ENCODE results near the gene RNF34.
A peak's percentile ranks its signal among the peaks of the same experiment; 100 is the strongest.
"Not testable (repeated sequence)": the region's sequence is repeated elsewhere in the genome, so short reads cannot be mapped to it uniquely, and the experiment has no call there.

RNF34 gene

GRCh38 chr12:121399391-121400331, at the start of gene RNF34:
RNF34 (plus strand) TSS chr12:121400118; CDS start chr12:121400213, 95 bp downstream.
- DNase-seq (ENCODE audit: low read depth in 2 of 3, low spot score in 2 of 3) = peak; percentile 82 to 96 (median 94)

GRCh38 chr12:121351820-121352681, 47.9 kb upstream of the RNF34 start, which contains the start of gene ANAPC5:
ANAPC5 (minus strand) TSS chr12:121352411; CDS start chr12:121352340, 71 bp downstream.
- peak; percentile 57 to 82 (median 69) for DNase-seq (ENCODE audit: low read depth in 2 of 3, low spot score in 2 of 3)

GRCh38 chr12:121352682-121353018, 47.3 kb upstream of the RNF34 start:
- DNase-seq (ENCODE audit: low read depth in 2 of 3, low spot score in 2 of 3) = no peak

GRCh38 chr12:121355818-121356217, 44.1 kb upstream of the RNF34 start:
- DNase-seq (ENCODE audit: low read depth in 2 of 3, low spot score in 2 of 3) = no peak

- no peak for DNase-seq (ENCODE audit: low read depth in 2 of 3, low spot score in 2 of 3)
Measured at GRCh38 chr12:121356657-121357056, 43.3 kb upstream of the RNF34 start.

GRCh38 chr12:121357331-121357730, 42.6 kb upstream of the RNF34 start:
- DNase-seq (ENCODE audit: low read depth in 2 of 3, low spot score in 2 of 3) = no peak

GRCh38 chr12:121358073-121358472, 41.8 kb upstream of the RNF34 start:
- DNase-seq (ENCODE audit: low read depth in 2 of 3, low spot score in 2 of 3) = no peak

GRCh38 chr12:121364683-121365121, 35.2 kb upstream of the RNF34 start:
- no peak for DNase-seq (ENCODE audit: low read depth in 2 of 3, low spot score in 2 of 3)

- no peak for DNase-seq (ENCODE audit: low read depth in 2 of 3, low spot score in 2 of 3)
Measured at GRCh38 chr12:121365416-121366062, 34.4 kb upstream of the RNF34 start.

GRCh38 chr12:121366063-121366459, 33.9 kb upstream of the RNF34 start:
- no peak for DNase-seq (ENCODE audit: low read depth in 2 of 3, low spot score in 2 of 3)

GRCh38 chr12:121371404-121371803, 28.5 kb upstream of the RNF34 start:
- DNase-seq (ENCODE audit: low read depth in 2 of 3, low spot score in 2 of 3) = no peak

- DNase-seq (ENCODE audit: low read depth in 2 of 3, low spot score in 2 of 3) = no peak
Measured at GRCh38 chr12:121373755-121374154, 26.2 kb upstream of the RNF34 start.

GRCh38 chr12:121374336-121374735, 25.6 kb upstream of the RNF34 start:
- not testable (repeated sequence) for DNase-seq (ENCODE audit: low read depth in 2 of 3, low spot score in 2 of 3)

- not testable (repeated sequence) for DNase-seq (ENCODE audit: low read depth in 2 of 3, low spot score in 2 of 3)
Measured at GRCh38 chr12:121374945-121375584, 24.9 kb upstream of the RNF34 start.

GRCh38 chr12:121376754-121377697, 22.9 kb upstream of the RNF34 start:
- no peak for DNase-seq (ENCODE audit: low read depth in 2 of 3, low spot score in 2 of 3)

GRCh38 chr12:121378736-121379135, 21.2 kb upstream of the RNF34 start:
- no peak for DNase-seq (ENCODE audit: low read depth in 2 of 3, low spot score in 2 of 3)

- DNase-seq (ENCODE audit: low read depth in 2 of 3, low spot score in 2 of 3) = no peak
Measured at GRCh38 chr12:121379945-121380344, 20.0 kb upstream of the RNF34 start.

- no peak for DNase-seq (ENCODE audit: low read depth in 2 of 3, low spot score in 2 of 3)
Measured at GRCh38 chr12:121383601-121384021, 16.3 kb upstream of the RNF34 start.

- not testable (repeated sequence) for DNase-seq (ENCODE audit: low read depth in 2 of 3, low spot score in 2 of 3)
Measured at GRCh38 chr12:121384891-121385290, 15.0 kb upstream of the RNF34 start.
